Activated CD4-positive, alpha-beta T cell treated with anti-CD3 and anti-CD28 coated beads, Interleukin-2, amount 50 U/mL, for 4 hours (primary cell): ENCODE results near the gene BPIFA2.
"Not testable (repeated sequence)": the region's sequence is repeated elsewhere in the genome, so short reads cannot be mapped to it uniquely, and the experiment has no call there.

Experiments
- DNase-seq, 2 experiments: peaks; one replicate each; pipeline ENCODE4 v3.0.0-alpha.2; 2020

The BPIFA2 gene

GRCh38 chr20:33167859-33168258 is at the start of gene BPIFA2:
Gene BPIFA2, plus strand, starts transcription at chr20:33168159. Its CDS starts 987 bp downstream, at chr20:33169146.
- no peak for DNase-seq

GRCh38 chr20:33119725-33120720 is 47.9 kb upstream of the BPIFA2 start:
- DNase-seq = no peak

- DNase-seq = no peak
Observed at GRCh38 chr20:33120934-33121333, 47.0 kb upstream of the BPIFA2 start.

- DNase-seq = not testable (repeated sequence)
Observed at GRCh38 chr20:33122297-33122696, 45.7 kb upstream of the BPIFA2 start.

- DNase-seq = no peak
Observed at GRCh38 chr20:33124261-33124660, 43.7 kb upstream of the BPIFA2 start.

- DNase-seq = no peak
Observed at GRCh38 chr20:33124994-33125393, 43.0 kb upstream of the BPIFA2 start.

- no peak for DNase-seq
Observed at GRCh38 chr20:33125983-33126382, 42.0 kb upstream of the BPIFA2 start.

GRCh38 chr20:33127422-33128097 is 40.4 kb upstream of the BPIFA2 start:
- DNase-seq = no peak

GRCh38 chr20:33130568-33131061 is 37.3 kb upstream of the BPIFA2 start:
- no peak for DNase-seq

- DNase-seq = no peak
Observed at GRCh38 chr20:33131949-33132473, 35.9 kb upstream of the BPIFA2 start.

- no peak for DNase-seq
Observed at GRCh38 chr20:33132513-33133372, 35.2 kb upstream of the BPIFA2 start.

GRCh38 chr20:33133373-33133941 is 34.5 kb upstream of the BPIFA2 start:
- DNase-seq = no peak

- DNase-seq = no peak
Observed at GRCh38 chr20:33137195-33137594, 30.8 kb upstream of the BPIFA2 start.

GRCh38 chr20:33139467-33139866 is 28.5 kb upstream of the BPIFA2 start:
- no peak for DNase-seq

- DNase-seq = no peak
Observed at GRCh38 chr20:33145521-33145920, 22.4 kb upstream of the BPIFA2 start.

- DNase-seq = no peak
Observed at GRCh38 chr20:33147299-33147698, 20.7 kb upstream of the BPIFA2 start.

- DNase-seq = no peak
Observed at GRCh38 chr20:33148040-33148439, 19.9 kb upstream of the BPIFA2 start.

- no peak for DNase-seq
Observed at GRCh38 chr20:33154252-33154651, 13.7 kb upstream of the BPIFA2 start.

- no peak for DNase-seq
Observed at GRCh38 chr20:33158637-33159385, 9.1 kb upstream of the BPIFA2 start.

- no peak for DNase-seq
Observed at GRCh38 chr20:33159713-33160112, 8.2 kb upstream of the BPIFA2 start.

GRCh38 chr20:33160681-33161080 is 7.3 kb upstream of the BPIFA2 start:
- no peak for DNase-seq
